ENCODE measurements around the gene ERGIC1.

DNA sequence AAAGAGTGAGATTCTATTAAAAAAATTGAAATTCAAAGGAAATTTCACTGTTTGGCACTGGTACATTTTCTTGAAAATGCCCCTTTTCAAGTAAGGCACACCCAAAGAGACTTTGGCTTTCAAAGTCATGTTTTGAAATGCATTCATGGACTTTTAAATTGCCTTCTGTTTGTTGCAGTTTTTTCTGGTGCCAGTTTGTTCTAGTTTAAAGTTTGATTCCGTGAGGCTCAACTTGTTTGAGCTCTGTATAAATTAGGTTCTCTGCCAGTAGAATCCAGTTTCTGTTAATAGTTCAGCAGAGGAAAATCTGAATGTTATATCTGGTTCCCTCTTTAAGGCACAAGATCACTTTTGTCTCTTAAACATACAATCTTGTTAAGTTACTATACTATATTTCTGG lies 165.9 kb downstream of the ERGIC1 start:
- no peak for TF ChIP-seq CTCF (IDR thresholded peaks at IDR 0.05)
- TF ChIP-seq POLR2A (IDR thresholded peaks at IDR 0.05), result no peak

Data from adrenal gland (tissue), 5 donors.